Fibroblast of lung (primary cell): ENCODE results near the gene CXorf65.

Experiments
- CTCF ChIP-seq, 2 donors: IDR thresholded peaks in 1 of 2; conservative IDR thresholded peaks in 1 of 2; 1 replicate in 1 of 2; 2 replicates in 1 of 2; pipeline ENCODE4 v1.5.1; 2011 to 2012; ENCODE audit warnings: low read length in 2 of 2, control low read depth in 1 of 2, inconsistent platforms in 1 of 2, low read depth in 1 of 2, mild to moderate bottlenecking in 1 of 2
- EZH2 ChIP-seq: IDR thresholded peaks from 2 replicates; pipeline ENCODE4 v1.5.1; 2012; ENCODE audit warnings: low read length, control low read depth, mild to moderate bottlenecking; ENCODE audit errors: missing control alignments

- TF ChIP-seq CTCF (conservative IDR thresholded peaks at IDR 0.05 in 1 of 2, IDR thresholded peaks at IDR 0.05 in 1 of 2; ENCODE audit: low read depth in 1 of 2, low read length in 2 of 2): no peak
- TF ChIP-seq EZH2: no peak
Observed at GRCh38 chrX:71091263-71091662, 15.3 kb downstream of the CXorf65 start.
